Aorta (tissue), 5 donors: ENCODE measurements around the gene MED1. TPM values are rescaled to one million over a fixed set of nuclear protein-coding genes. Genes with fewer than 3 reads are reported as not detected.

Experiments
- ATAC-seq: fragments of 200-7000 bp; cut with Tn5 transposase; one replicate; pipeline ENCODE4 v1.9.1; 2022; ENCODE audit warnings: moderate library complexity; ENCODE audit not compliant: low FRiP score
- DNase-seq, 2 donors: peaks; one replicate each; pipeline ENCODE4 v3.0.0-alpha.2; 2020
- H3K27ac ChIP-seq, 2 donors: one replicate each; pipeline ENCODE4 v1.5.1; 2013; ENCODE audit warnings: low read length in 2 of 2, mild to moderate bottlenecking in 2 of 2, moderate library complexity in 2 of 2, control low read depth in 1 of 2, inconsistent platforms in 1 of 2, low read depth in 1 of 2
- H3K27me3 ChIP-seq, 2 donors: one replicate each; pipeline ENCODE4 v1.6.1; 2013; ENCODE audit warnings: control low read depth in 1 of 2, low read length in 1 of 2, mild to moderate bottlenecking in 1 of 2, moderate library complexity in 1 of 2; ENCODE audit not compliant: insufficient read depth in 2 of 2, control insufficient read depth in 1 of 2
- H3K36me3 ChIP-seq, 2 donors: one replicate each; pipeline ENCODE4 v1.6.1; 2013; ENCODE audit warnings: control low read depth in 1 of 2, low read length in 1 of 2, mild to moderate bottlenecking in 1 of 2; ENCODE audit not compliant: insufficient read depth in 2 of 2, control insufficient read depth in 1 of 2
- H3K4me1 ChIP-seq, 2 donors: one replicate each; pipeline ENCODE4 v1.6.1; 2013; ENCODE audit warnings: low read length in 2 of 2, control low read depth in 1 of 2, mild to moderate bottlenecking in 1 of 2, moderate library complexity in 1 of 2; ENCODE audit not compliant: insufficient read depth in 2 of 2, control insufficient read depth in 1 of 2
- H3K4me3 ChIP-seq, 2 donors: one replicate each; pipeline ENCODE4 v1.5.1; 2013; ENCODE audit warnings: low read length in 2 of 2, control low read depth in 1 of 2, mild to moderate bottlenecking in 1 of 2
- H3K9me3 ChIP-seq: one replicate; pipeline ENCODE4 v1.6.1; 2013; ENCODE audit warnings: mild to moderate bottlenecking, low read length; ENCODE audit not compliant: control insufficient read depth
- WGBS, 2 donors: extraction: QIAGEN DNeasy Blood & Tissue Kit; methylation state at CpG; one replicate each; pipeline ENCODE4 v1.1.7; 2013; 5-methylcytosine and 5-hydroxymethylcytosine counted together
- intact Hi-C, 2 donors: fragments of 100-400 bp; cut with DNase I; formaldehyde crosslinking; loops; one replicate each; pipeline versions ENCODE4 v1.14.2 to v1.15.0; 2022
- polyA plus RNA-seq, 2 donors: library from polyadenylated mRNA; stranded (reverse); fragments of 200-250 nt; gene quantifications; one replicate each; pipeline ENCODE4 v1.2.3, GENCODE V29; 2013
- total RNA-seq, 2 donors: library from RNA; stranded (reverse); fragmentation: NEBNext Ultra II Directional; extraction: Animal tissue kit (Norgen Biotek cat#: 25700); gene quantifications; one replicate each; pipeline ENCODE4 v1.2.1, GENCODE V29; 2021
- donor health status: healthy with polysubstance abuse.
- donor health status: Bipolar disorder and iron deficiency.
- donor health status: DM: no; HTN: no; CAD: no.
- donor health status: DM: no; HTN: no; CAD: no.
- donor health status: DM: yes; HTN: yes; CAD: no.

MED1 gene
- total and polyA plus RNA-seq, 4 donors = 4.4 to 35.0 (median 19.3) TPM

DNA sequence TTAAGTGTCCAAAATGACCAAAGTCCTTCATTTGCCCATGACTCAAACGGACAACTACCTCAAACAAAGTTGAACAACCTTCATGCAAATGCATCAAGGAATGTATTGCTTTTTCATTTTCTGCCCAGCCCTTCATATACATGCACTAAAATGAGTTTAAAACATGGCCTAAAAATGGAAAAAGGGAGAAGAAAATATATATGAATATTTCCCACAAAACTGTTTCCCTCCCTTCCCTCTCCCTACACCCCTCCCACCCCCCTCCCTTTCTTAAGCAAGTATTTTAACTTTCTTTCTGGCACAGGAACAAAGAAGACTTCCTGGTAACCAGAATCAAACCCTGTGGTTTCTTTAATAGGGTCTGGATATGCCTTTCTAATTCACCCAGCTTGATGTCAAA is 44.1 kb downstream of the MED1 start:
- ATAC-seq (no peak), DNase-seq (no peak)
- Histone ChIP-seq H3K4me1 (no peaks in the 10 kb centered on the region), H3K4me3 (no peak overlapping the region), H3K36me3 (peaks cover 0 to 9% of the 10 kb centered on the region in 2 donors), H3K9me3 (no peaks in the 10 kb centered on the region), H3K27me3 (no peaks in the 10 kb centered on the region), H3K27ac (no peak overlapping the region)
- 60 to 67% methylated on average over 1 of the region's 1 CpG for WGBS, 2 donors
- intact Hi-C loops = no loop called here

DNA sequence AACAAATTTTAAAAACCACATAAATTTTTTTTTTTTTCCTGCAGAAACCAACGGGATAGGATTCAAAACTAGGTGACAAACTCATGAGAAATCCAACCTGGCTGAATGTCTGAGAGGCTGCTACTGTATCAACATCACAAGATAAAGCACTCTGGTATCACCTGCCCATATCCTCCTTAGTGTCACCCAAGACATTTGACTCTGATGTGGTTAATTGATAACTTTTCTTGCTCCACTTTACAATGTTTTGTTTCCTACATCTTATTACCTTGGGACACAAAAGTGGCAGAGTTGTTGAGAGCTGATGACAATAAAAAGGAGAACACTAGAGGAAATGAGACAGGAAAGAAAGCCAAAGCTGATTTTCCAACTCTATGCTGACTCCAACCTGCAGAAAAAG is 45.6 kb downstream of the MED1 start:
- DNase-seq (no peak), ATAC-seq (no peak)
- Histone ChIP-seq H3K4me3 (no peak overlapping the region), H3K9me3 (no peaks in the 10 kb centered on the region), H3K36me3 (peaks cover 0 to 9% of the 10 kb centered on the region in 2 donors), H3K27me3 (no peaks in the 10 kb centered on the region), H3K4me1 (no peaks in the 10 kb centered on the region), H3K27ac (no peak overlapping the region)
- intact Hi-C loops = no loop called here
- WGBS, 2 donors = 52 to 56% methylated on average over 1 of the region's 1 CpG

DNA sequence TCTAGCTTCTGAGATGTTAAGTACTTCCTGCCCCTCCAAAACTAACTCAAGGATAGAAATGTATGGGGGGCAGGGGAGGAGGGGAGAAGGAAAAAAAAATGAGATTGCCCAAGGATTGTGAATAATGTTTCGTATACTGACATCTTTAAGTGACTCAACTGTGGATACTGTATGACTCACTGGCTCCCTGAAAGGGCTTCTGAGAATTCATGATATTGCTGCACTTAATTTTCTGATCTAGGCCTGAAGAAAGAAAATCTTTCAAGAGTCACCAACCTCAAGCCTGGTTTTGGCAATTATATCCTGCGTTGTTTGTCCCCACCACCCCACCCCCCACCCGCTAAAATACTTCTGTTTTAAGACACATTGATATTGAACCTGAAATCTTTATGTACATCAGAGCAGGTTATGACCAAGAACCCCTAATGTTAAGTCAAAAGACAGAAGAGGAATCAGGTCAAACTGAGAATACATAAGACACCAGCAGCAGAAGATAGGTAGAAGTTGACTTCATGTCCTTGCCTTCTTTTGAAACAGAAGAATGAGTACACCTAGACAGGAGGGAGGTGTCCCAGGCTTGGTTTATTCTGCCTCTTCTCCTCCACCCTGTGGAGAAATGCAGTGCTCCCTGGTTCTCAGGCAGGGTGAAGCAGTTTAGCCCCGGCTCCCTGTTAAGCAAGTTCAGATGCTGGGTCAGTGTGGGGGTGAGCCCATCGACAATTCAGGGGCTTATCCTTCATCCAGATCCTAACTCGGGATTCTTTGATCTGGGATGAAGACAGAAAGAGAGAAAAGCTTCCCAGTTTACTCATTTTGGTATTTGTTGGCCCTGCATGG is 46.3 kb downstream of the MED1 start:
- intact Hi-C loops = loop anchor here in 1 of 2 donors (5.0 kb wide), 1 partner anchor 132 kb away; no protein-coding TSS in a partner anchor
- no peaks in the 10 kb centered on the region for H3K9me3 ChIP-seq
- no peaks in the 10 kb centered on the region for H3K27me3 ChIP-seq
- no peak for ATAC-seq
- H3K4me1 ChIP-seq = no peaks in the 10 kb centered on the region
- 77 to 80% methylated on average over 6 of the region's 6 CpGs for WGBS, 2 donors
- no peak overlapping the region for H3K27ac ChIP-seq
- no peak for DNase-seq
- peaks cover 0 to 8% of the 10 kb centered on the region in 2 donors for H3K36me3 ChIP-seq
- no peak overlapping the region for H3K4me3 ChIP-seq

DNA sequence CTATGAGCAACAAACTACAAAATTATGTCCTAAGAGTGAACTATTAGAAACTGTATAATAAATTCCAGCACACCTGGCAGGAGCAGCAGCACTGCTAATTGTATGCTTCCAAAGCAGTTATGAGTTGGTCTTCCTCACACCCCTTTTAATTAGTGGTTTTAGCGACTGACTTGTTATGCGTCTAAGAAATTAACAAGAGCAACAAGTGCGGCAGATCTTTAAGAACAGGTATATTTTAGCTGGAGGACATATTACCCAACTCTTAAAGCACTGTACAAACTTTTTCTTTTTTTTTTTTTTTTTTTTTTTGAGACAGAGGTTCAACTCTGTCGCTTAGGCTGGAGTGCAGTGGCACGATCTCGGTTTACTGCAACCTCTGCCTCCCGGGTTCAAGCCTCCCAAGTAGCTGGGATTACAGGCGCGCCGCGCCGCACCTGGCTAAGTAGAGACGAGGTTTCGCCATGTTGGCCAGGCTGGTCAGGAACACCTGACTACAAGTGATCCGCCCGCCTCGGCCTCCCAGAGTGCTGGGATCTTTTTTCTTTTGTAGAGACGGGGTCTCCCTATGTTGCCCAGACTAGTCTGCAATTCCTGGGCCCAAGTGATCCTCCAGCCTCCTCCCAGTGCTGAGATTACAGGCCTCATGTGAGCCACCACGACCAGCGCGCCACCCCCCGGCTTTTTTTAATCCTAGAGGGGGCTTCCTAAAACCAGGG is 48.0 kb downstream of the MED1 start:
- H3K36me3 ChIP-seq = peaks cover 0 to 3% of the 10 kb centered on the region in 2 donors
- DNase-seq (no peak), ATAC-seq (no peak)
- H3K4me1 ChIP-seq = no peaks in the 10 kb centered on the region
- intact Hi-C loops = loop anchor here in 1 of 2 donors (5.0 kb wide), 1 partner anchor 131 kb away; no protein-coding TSS in a partner anchor
- no peak overlapping the region for H3K4me3 ChIP-seq
- H3K9me3 ChIP-seq = no peaks in the 10 kb centered on the region
- H3K27me3 ChIP-seq = no peaks in the 10 kb centered on the region
- 53 to 55% methylated on average over 22 of the region's 22 CpGs for WGBS, 2 donors
- H3K27ac ChIP-seq = no peak overlapping the region

DNA sequence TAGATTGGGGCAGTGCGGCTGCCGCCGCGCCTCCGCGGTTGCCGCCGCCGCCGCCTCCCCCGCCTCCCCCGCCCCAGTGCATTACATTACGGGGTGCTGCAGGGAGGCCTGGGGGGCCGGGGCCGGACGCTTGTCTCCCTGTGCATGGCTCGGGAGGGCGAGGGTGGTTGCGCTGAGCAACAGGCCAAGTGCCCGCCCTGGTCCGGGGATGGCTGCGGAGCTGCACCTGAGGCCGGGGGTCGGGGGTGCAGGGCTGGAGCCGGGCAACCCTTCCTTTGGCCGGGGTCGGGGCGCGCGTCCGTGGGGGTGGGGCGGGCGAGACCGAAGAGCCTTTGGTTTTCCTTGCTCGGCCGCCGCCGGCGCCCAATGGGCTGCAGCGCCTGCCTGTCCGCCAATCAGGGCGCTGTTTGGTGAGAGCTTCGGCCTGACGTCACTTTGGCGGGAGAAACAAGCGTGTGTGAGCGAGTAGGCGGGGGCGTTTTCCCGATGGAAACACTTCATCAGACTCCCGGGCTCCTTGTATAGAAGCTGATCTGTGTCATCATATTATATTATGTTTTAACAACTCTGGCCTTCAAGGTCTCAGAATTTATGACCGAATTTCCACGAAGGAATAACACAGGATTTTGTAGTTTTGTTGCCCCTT is 48.7 kb downstream of the MED1 start:
- ATAC-seq = peak; percentile 93
- no peaks in the 10 kb centered on the region for H3K27me3 ChIP-seq
- peak; percentile 94 to 97 for DNase-seq
- intact Hi-C loops = loop anchor here in 1 of 2 donors (5.0 kb wide), 1 partner anchor 130 kb away; no protein-coding TSS in a partner anchor
- H3K27ac ChIP-seq = no peak overlapping the region
- no peaks in the 10 kb centered on the region for H3K4me1 ChIP-seq
- H3K9me3 ChIP-seq = no peaks in the 10 kb centered on the region
- H3K4me3 ChIP-seq = peak overlapping the region; percentile 96 to 98
- H3K36me3 ChIP-seq = no peaks in the 10 kb centered on the region
- 1% methylated on average over 37 to 53 of the region's 53 CpGs for WGBS, 2 donors

DNA sequence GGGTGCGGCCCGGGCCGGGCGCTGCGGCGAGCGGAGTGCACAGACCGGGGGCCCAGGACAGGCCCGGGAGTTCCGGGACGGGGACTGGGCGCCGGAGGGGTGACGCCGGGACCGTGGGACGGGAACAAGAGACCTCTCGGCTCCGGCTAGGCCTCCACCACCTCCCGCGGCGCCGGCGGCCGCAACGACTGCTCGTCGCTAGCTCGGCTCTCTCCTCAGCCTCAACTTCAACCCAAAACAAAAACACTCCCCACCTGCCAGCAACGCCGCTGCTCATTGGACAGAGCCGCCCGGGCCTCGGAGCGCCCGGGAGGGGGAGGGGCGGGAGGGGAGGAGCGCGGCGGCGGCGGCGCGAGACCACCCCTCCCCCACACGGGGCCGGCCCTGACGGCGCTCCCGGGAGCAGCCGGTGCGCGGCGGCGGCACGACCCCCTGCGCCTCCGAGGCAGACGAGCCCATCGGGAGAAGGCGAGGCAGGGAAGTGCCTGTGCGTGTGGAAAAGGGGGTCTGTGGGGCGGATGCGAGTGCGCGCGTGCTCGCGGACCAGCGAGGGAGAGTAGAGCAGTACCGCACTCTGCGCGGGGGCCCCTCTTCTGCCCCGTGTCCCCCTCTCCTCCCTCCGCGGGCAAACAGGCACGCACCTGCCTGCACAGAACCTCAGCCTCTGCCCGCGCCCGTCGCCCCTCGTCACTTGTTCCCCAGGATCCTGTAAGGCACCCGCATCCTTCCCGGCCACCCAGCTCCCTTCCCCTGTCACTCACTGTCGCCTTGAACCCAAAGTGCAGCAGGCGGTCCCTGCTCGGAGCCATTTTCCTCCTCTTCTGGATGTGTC is 49.4 kb downstream of the MED1 start, which contains the start of gene FBXL20:
FBXL20 (minus strand) TSS at position 215 of the 832 bp plus-strand sequence. CDS start 224 bp downstream, outside the sequence.
- intact Hi-C loops = loop anchor here in 1 of 2 donors (5.0 kb wide), 1 partner anchor 129 kb away; no protein-coding TSS in a partner anchor
- Histone ChIP-seq H3K4me1 (no peaks in the 10 kb centered on the region), H3K27me3 (no peaks in the 10 kb centered on the region), H3K27ac (peak within 1 kb of the TSS; percentile 43 to 66), H3K9me3 (no peaks in the 10 kb centered on the region), H3K4me3 (peak within 1 kb of the TSS; percentile 96 to 98), H3K36me3 (no peaks in the 10 kb centered on the region)
- WGBS, 2 donors = 0 to 1% methylated on average over 66 to 86 of the region's 86 CpGs
- ATAC-seq (peak; percentile 96), DNase-seq (peak; percentile 96 to 98)

DNA sequence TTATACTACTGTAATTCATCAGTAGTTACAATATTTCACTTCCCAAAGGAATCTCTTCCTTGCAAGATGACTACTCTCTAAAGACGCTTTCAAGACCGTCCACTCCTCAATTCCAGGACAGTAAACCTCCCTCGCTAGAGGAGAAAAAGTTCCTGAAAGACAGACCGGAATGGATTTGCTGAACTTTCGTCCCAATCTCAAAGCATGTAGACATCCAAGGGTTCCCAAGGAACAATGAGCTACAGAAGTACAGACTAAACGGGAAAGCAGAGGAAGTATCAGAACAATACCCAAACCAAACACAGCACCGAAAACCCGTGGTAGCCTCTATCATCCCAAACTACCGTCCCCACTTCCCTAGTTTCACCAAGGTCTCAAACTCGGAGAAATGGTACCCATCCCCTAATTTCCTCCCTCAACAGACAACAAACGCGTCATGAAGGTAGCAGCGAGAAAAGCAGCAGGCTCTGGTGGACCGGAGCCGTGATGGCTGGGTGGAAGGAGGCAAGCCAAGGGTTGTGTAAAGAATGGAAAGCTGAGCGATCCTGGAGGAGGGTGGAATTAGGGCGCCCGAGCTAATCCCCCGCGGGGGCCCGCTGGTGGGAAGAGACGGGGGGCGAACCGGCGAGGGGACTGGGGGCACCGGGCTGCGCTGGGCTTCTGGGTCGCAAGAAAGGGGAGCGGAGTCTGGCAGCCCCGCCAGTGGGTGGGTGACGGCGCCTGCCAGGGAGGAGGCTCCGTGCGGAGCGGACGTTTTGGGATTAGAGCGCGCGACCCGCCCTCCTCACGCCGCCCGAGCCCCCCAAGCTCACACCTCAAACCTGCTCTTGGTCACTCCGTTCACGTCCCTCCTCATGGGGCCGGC is 50.3 kb downstream of the MED1 start:
- no peaks in the 10 kb centered on the region for H3K36me3 ChIP-seq
- H3K9me3 ChIP-seq = no peaks in the 10 kb centered on the region
- H3K4me1 ChIP-seq = no peaks in the 10 kb centered on the region
- H3K4me3 ChIP-seq = peak overlapping the region; percentile 85 to 98
- 1% methylated on average over 38 to 46 of the region's 46 CpGs for WGBS, 2 donors
- DNase-seq (peak; percentile 55 to 80), ATAC-seq (peak; percentile 23)
- H3K27ac ChIP-seq = peak overlapping the region; percentile 43 to 66
- intact Hi-C loops = loop anchor here in 1 of 2 donors (5.0 kb wide), 1 partner anchor 128 kb away; no protein-coding TSS in a partner anchor
- no peaks in the 10 kb centered on the region for H3K27me3 ChIP-seq
